Right lobe of liver (tissue), 6 donors: ENCODE results near the gene LAMA1. TPM values are rescaled to one million over a fixed set of nuclear protein-coding genes. Genes with fewer than 3 reads are reported as not detected.

Source experiments
- ATAC-seq, 4 donors: fragments of 200-7000 bp; cut with Tn5 transposase; one replicate each; pipeline ENCODE4 v1.9.1; 2020; ENCODE audit warnings: mild to moderate bottlenecking in 4 of 4, moderate library complexity in 4 of 4
- DNase-seq, 3 donors: peaks; one replicate each; pipeline ENCODE4 v3.0.0-alpha.2; 2020
- H3K27ac ChIP-seq, 3 donors: fragments of 200-600 bp; one replicate each; pipeline ENCODE4 v1.8.0; 2022
- H3K27me3 ChIP-seq, 2 donors: fragments of 200-600 bp; one replicate each; pipeline ENCODE4 v1.8.0; 2022
- H3K36me3 ChIP-seq, 4 donors: fragments of 200-600 bp; sonication (generic) in 1 of 4; one replicate each; pipeline versions ENCODE4 v1.5.1 to v1.8.0; 2017 to 2022; ENCODE audit warnings: control low read depth in 1 of 4
- H3K4me1 ChIP-seq, 4 donors: fragments of 200-600 bp; sonication (generic) in 1 of 4; one replicate each; pipeline versions ENCODE4 v1.5.1 to v1.8.0; 2017 to 2022; ENCODE audit warnings: control low read depth in 1 of 4
- H3K4me3 ChIP-seq, 3 donors: fragments of 200-600 bp; one replicate each; pipeline ENCODE4 v1.8.0; 2022
- H3K9me3 ChIP-seq, 4 donors: fragments of 200-600 bp; sonication (generic) in 1 of 4; one replicate each; pipeline versions ENCODE4 v1.5.1 to v1.8.0; 2017 to 2022; ENCODE audit warnings: control low read depth in 1 of 4
- CTCF ChIP-seq, 4 donors: fragments of 200-600 bp in 3 of 4; fragments of 450-650 bp in 1 of 4; IDR thresholded peaks; one replicate each; pipeline versions ENCODE4 v1.5.1 to v1.8.0; 2016 to 2022; ENCODE audit warnings: antibody characterized with exemption in 4 of 4, mild to moderate bottlenecking in 2 of 4
- POLR2A ChIP-seq: fragments of 450-650 bp; IDR thresholded peaks from one replicate; pipeline ENCODE4 v1.6.1; 2017; ENCODE audit warnings: antibody characterized with exemption, mild to moderate bottlenecking
- WGBS: methylation state at CpG from one replicate; pipeline ENCODE4 v1.1.6; 2018; ENCODE audit warnings: low coverage, low lambda C conversion rate; ENCODE audit not compliant: insufficient coverage; ENCODE audit errors: missing lambda C conversion rate; 5-methylcytosine and 5-hydroxymethylcytosine counted together
- intact Hi-C, 2 donors: fragments of 100-400 bp; cut with DNase I; formaldehyde crosslinking; loops; one replicate each; pipeline versions ENCODE4 v1.11.2 to v1.14.1; 2022
- total RNA-seq, 6 experiments: library from RNA; depleted of rRNA in 2 of 6; stranded (reverse); fragments of >200 nt in 2 of 6; fragmentation: NEBNext Ultra II Directional in 3 of 6; extraction: Animal tissue kit (Norgen Biotek cat#: 25700) in 3 of 6; gene quantifications; one replicate each; pipeline versions ENCODE4 v1.1.0 to v1.2.4, GENCODE V29; 2016 to 2023
- donor health status: DM: no; HTN: yes; CAD: no.
- donor health status: DM: no; HTN: no; CAD: no.
- donor health status: DM: no; HTN: no; CAD: no.
- donor health status: DM: no; HTN: yes; CAD: no.
- donor health status: DM: no; HTN: yes; CAD: no.

Gene LAMA1
- total RNA-seq, 6 experiments from 2014 or later = 0.06 to 0.56 (median 0.29) TPM

GRCh38 chr18:6955304-6955703 is 162.3 kb downstream of the LAMA1 start:
- Histone ChIP-seq H3K4me3 (no peak overlapping the region), H3K4me1 (no peaks in the 10 kb centered on the region), H3K27me3 (no peaks in the 10 kb centered on the region), H3K27ac (no peak overlapping the region), H3K36me3 (no peaks in the 10 kb centered on the region), H3K9me3 (no peaks in the 10 kb centered on the region)
- 81% methylated on average over 11 of the region's 18 CpGs for whole genome bisulfite sequencing
- DNase-seq (no peak), ATAC-seq (no peak)
- no peak for TF ChIP-seq POLR2A
- no peak for TF ChIP-seq CTCF (IDR thresholded peaks at IDR 0.05)
- intact Hi-C loops = no loop called here

GRCh38 chr18:6954501-6954900 is 163.1 kb downstream of the LAMA1 start:
- TF ChIP-seq POLR2A (no peak), CTCF (IDR thresholded peaks at IDR 0.05) (no peak)
- intact Hi-C loops = no loop called here
- no peak overlapping the region for H3K4me3 ChIP-seq
- WGBS = 41% methylated on average over 3 of the region's 4 CpGs
- ATAC-seq (no peak), DNase-seq (no peak)
- no peak overlapping the region for H3K27ac ChIP-seq
- no peaks in the 10 kb centered on the region for H3K4me1 ChIP-seq
- no peaks in the 10 kb centered on the region for H3K36me3 ChIP-seq
- no peaks in the 10 kb centered on the region for H3K27me3 ChIP-seq
- H3K9me3 ChIP-seq = no peaks in the 10 kb centered on the region

GRCh38 chr18:6951336-6952090 is 166.1 kb downstream of the LAMA1 start:
- Histone ChIP-seq H3K9me3 (no peaks in the 10 kb centered on the region), H3K27ac (no peak overlapping the region), H3K4me1 (no peaks in the 10 kb centered on the region), H3K27me3 (no peaks in the 10 kb centered on the region), H3K36me3 (no peaks in the 10 kb centered on the region), H3K4me3 (no peak overlapping the region)
- ATAC-seq (no peak), DNase-seq (no peak)
- intact Hi-C loops = no loop called here
- WGBS = 60% methylated on average over 9 of the region's 17 CpGs
- TF ChIP-seq CTCF (IDR thresholded peaks at IDR 0.05) = no peak
- TF ChIP-seq POLR2A = no peak

GRCh38 chr18:6950641-6951040 is 167.0 kb downstream of the LAMA1 start:
- H3K27ac ChIP-seq = no peak overlapping the region
- no peak overlapping the region for H3K4me3 ChIP-seq
- H3K36me3 ChIP-seq = no peaks in the 10 kb centered on the region
- H3K4me1 ChIP-seq = no peaks in the 10 kb centered on the region
- intact Hi-C loops = no loop called here
- no peaks in the 10 kb centered on the region for H3K9me3 ChIP-seq
- 86% methylated on average over 10 of the region's 14 CpGs for WGBS
- no peak for ATAC-seq
- TF ChIP-seq CTCF (IDR thresholded peaks at IDR 0.05) = no peak
- no peak for TF ChIP-seq POLR2A
- DNase-seq = no peak
- H3K27me3 ChIP-seq = no peaks in the 10 kb centered on the region
